ENCODE results near the gene IGSF10. TPM values are rescaled to one million over a fixed set of nuclear protein-coding genes. Genes with fewer than 3 reads are reported as not detected.

Gene IGSF10
- total RNA-seq, 1 donor: 8.0 TPM

GRCh38 chr3:151462991-151463390, 2.1 kb upstream of the IGSF10 start:
- H3K4me3 ChIP-seq (ENCODE audit: low read depth, low read length): no peak overlapping the region
- no peak for DNase-seq (ENCODE audit: low read depth)
- TF ChIP-seq, protein P1, sequence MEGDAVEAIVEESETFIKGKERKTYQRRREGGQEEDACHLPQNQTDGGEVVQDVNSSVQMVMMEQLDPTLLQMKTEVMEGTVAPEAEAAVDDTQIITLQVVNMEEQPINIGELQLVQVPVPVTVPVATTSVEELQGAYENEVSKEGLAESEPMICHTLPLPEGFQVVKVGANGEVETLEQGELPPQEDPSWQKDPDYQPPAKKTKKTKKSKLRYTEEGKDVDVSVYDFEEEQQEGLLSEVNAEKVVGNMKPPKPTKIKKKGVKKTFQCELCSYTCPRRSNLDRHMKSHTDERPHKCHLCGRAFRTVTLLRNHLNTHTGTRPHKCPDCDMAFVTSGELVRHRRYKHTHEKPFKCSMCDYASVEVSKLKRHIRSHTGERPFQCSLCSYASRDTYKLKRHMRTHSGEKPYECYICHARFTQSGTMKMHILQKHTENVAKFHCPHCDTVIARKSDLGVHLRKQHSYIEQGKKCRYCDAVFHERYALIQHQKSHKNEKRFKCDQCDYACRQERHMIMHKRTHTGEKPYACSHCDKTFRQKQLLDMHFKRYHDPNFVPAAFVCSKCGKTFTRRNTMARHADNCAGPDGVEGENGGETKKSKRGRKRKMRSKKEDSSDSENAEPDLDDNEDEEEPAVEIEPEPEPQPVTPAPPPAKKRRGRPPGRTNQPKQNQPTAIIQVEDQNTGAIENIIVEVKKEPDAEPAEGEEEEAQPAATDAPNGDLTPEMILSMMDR (IDR thresholded peaks at IDR 0.05; ENCODE audit: insufficient read depth, low read length): no peak

GRCh38 chr3:151462278-151462780, 1.5 kb upstream of the IGSF10 start:
- H3K4me3 ChIP-seq (ENCODE audit: low read depth, low read length): no peak overlapping the region
- DNase-seq (ENCODE audit: low read depth): no peak
- TF ChIP-seq, protein P1 (IDR thresholded peaks at IDR 0.05; ENCODE audit: insufficient read depth, low read length): no peak

GRCh38 chr3:151460228-151460627, 633 bp downstream of the IGSF10 start:
- TF ChIP-seq, protein P1 (IDR thresholded peaks at IDR 0.05; ENCODE audit: insufficient read depth, low read length): no peak
- H3K4me3 ChIP-seq (ENCODE audit: low read depth, low read length): peak overlapping the region; percentile 70
- DNase-seq (ENCODE audit: low read depth): peak; percentile 30

- DNase-seq (ENCODE audit: low read depth): no peak
- TF ChIP-seq, protein P1 (IDR thresholded peaks at IDR 0.05; ENCODE audit: insufficient read depth, low read length): no peak
- H3K4me3 ChIP-seq (ENCODE audit: low read depth, low read length): peak overlapping the region; percentile 6
These were observed 1.5 kb downstream of the IGSF10 start for GRCh38 chr3:151459358-151459757.

DNA sequence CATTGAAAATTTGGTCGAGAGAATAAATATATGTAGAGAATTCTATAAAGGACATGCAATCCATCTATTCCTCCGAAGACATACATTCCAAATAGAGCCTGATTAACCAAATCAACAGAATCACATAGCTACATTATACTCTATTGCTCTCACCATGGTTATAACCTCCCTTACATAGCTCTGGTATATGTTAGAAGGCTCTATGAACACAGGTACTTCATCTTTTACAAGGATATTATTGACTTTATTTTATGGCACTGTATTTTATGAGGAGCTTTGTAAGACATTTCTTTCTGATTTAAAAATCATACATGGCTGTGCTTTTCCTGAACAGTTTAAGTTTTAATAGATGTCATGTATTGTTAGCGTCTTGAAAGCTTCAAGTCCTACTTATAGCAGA, 4.8 kb downstream of the IGSF10 start:
- no peak for DNase-seq (ENCODE audit: low read depth)
- TF ChIP-seq, protein P1 (IDR thresholded peaks at IDR 0.05; ENCODE audit: insufficient read depth, low read length): no peak
- H3K4me3 ChIP-seq (ENCODE audit: low read depth, low read length): no peak overlapping the region

DNA sequence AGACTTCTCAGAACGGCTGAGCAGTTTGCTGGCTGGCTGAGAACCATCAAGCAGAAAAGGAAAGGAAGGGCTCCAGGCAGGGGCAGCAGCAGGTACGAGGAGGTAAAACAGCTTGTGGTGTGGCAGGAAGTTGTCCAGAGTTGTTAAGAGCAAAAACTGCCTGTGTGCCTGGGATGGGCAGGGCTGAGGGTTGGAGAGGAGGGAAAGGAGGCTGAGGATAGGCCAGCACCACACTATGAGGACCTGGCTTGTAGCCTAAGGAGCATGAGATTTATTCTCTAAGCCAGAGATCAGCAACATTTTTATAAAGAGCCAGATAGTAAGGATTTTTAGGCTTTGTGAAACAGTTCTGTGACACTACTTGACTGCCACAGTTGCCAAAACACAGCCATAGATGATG, 8.0 kb downstream of the IGSF10 start:
- no peak for DNase-seq (ENCODE audit: low read depth)
- TF ChIP-seq, protein P1 (IDR thresholded peaks at IDR 0.05; ENCODE audit: insufficient read depth, low read length): no peak
- no peak overlapping the region for H3K4me3 ChIP-seq (ENCODE audit: low read depth, low read length)

- TF ChIP-seq, protein P1 (IDR thresholded peaks at IDR 0.05; ENCODE audit: insufficient read depth, low read length): no peak
- no peak overlapping the region for H3K4me3 ChIP-seq (ENCODE audit: low read depth, low read length)
- no peak for DNase-seq (ENCODE audit: low read depth)
These were observed 8.5 kb downstream of the IGSF10 start for GRCh38 chr3:151452368-151452767.

Measured in fibroblast of the aortic adventitia (primary cell).